Adrenal gland (tissue), 12 donors: Measurements from ENCODE around the gene CFL1. TPM values are rescaled to one million over a fixed set of nuclear protein-coding genes. Genes with fewer than 3 reads are reported as not detected.

Source experiments
- DNase-seq, 7 donors: peaks; one replicate each; pipeline ENCODE4 v3.0.0-alpha.2; 2019 to 2020
- H3K27ac ChIP-seq, 5 donors: fragments of 200-600 bp; sonication (generic) in 4 of 5; 1 replicate in 3 of 5; 2 replicates in 2 of 5; pipeline versions ENCODE4 v1.5.1 to v1.8.0; 2016 to 2020; ENCODE audit warnings: mild to moderate bottlenecking in 1 of 5
- H3K27me3 ChIP-seq: fragments of 200-600 bp; 2 replicates; pipeline ENCODE4 v1.8.0; 2021
- H3K36me3 ChIP-seq, 2 donors: fragments of 200-600 bp; replicated peaks in 1 of 2; 1 replicate in 1 of 2; 2 replicates in 1 of 2; pipeline versions ENCODE4 v1.5.1 to v1.8.0; 2018 to 2022
- H3K4me1 ChIP-seq, 2 donors: fragments of 200-600 bp; replicated peaks in 1 of 2; 1 replicate in 1 of 2; 2 replicates in 1 of 2; pipeline versions ENCODE4 v1.5.1 to v1.8.0; 2018 to 2021
- H3K4me3 ChIP-seq, 4 donors: fragments of 200-600 bp; sonication (generic) in 3 of 4; one replicate each; pipeline ENCODE4 v1.5.1; 2016 to 2018
- H3K9me3 ChIP-seq, 3 donors: fragments of 200-600 bp; sonication (generic) in 1 of 3; replicated peaks in 1 of 3; 1 replicate in 2 of 3; 2 replicates in 1 of 3; pipeline versions ENCODE4 v1.5.1 to v1.8.0; 2016 to 2021
- CTCF ChIP-seq, 6 experiments: fragments of 450-650 bp in 4 of 6; fragments of 200-600 bp in 2 of 6; sonication (generic) in 1 of 6; IDR thresholded peaks; 1 replicate in 5 of 6; 2 replicates in 1 of 6; pipeline versions ENCODE4 v1.5.1 to v1.8.0; 2016 to 2021; ENCODE audit warnings: antibody characterized with exemption in 6 of 6, mild to moderate bottlenecking in 2 of 6, moderate library complexity in 1 of 6
- POLR2A ChIP-seq, 2 donors: fragments of 450-650 bp; IDR thresholded peaks; one replicate each; pipeline ENCODE4 v1.6.1; 2017; ENCODE audit warnings: antibody characterized with exemption in 2 of 2, mild to moderate bottlenecking in 2 of 2, moderate library complexity in 1 of 2
- WGBS, 4 donors: extraction: QIAGEN DNeasy Blood & Tissue Kit in 2 of 4; methylation state at CpG; one replicate each; pipeline versions ENCODE4 v1.1.5 to v1.1.7; 2013 to 2017; 5-methylcytosine and 5-hydroxymethylcytosine counted together
- intact Hi-C, 2 donors: fragments of 100-400 bp; cut with DNase I; formaldehyde crosslinking; loops; one replicate each; pipeline versions ENCODE4 v1.14.1 to v1.15.0; 2022 to 2023
- polyA plus RNA-seq, 3 donors: library from polyadenylated mRNA; stranded (reverse); fragments of 200-250 nt in 2 of 3; fragments of 350-450 nt in 1 of 3; fragmentation: Illumina TruSeq in 1 of 3; extraction: RNeasy Lipid Tissue Mini Kit (QIAGEN cat#74804) in 1 of 3; gene quantifications; one replicate each; pipeline ENCODE4 v1.2.3, GENCODE V29; 2013 to 2014
- total RNA-seq, 9 donors: library from RNA; depleted of rRNA in 4 of 9; stranded (reverse); fragments of >200 nt in 4 of 9; fragments of 120-200 nt in 1 of 9; fragmentation: NEBNext Ultra II Directional in 1 of 9; extraction: Animal tissue kit (Norgen Biotek cat#: 25700) in 1 of 9; gene quantifications; one replicate each; pipeline versions ENCODE4 v1.1.0 to v1.2.4, GENCODE V29; 2013 to 2023
- donor health status: healthy with polysubstance abuse.
- donor health status: Bipolar disorder and iron deficiency.
- donor health status: DM: yes; HTN: yes; CAD: no.
- donor health status: DM: no; HTN: no; CAD: no.
- donor health status: DM: no; HTN: no; CAD: no.
- donor health status: DM: yes; HTN: yes; CAD: no.

The CFL1 gene
- total and polyA plus RNA-seq, 12 donors = 217 to 765 (median 599) TPM

- TF ChIP-seq CTCF (IDR thresholded peaks at IDR 0.05) (no peak), POLR2A (IDR thresholded peaks at IDR 0.05) (no peak)
- Histone ChIP-seq H3K27me3 (no peaks in the 10 kb centered on the region), H3K27ac (no peak overlapping the region), H3K4me1 (peaks cover 16 to 21% of the 10 kb centered on the region in 2 donors), H3K9me3 (no peaks in the 10 kb centered on the region), H3K4me3 (no peak overlapping the region), H3K36me3 (peaks cover 0 to 62% of the 10 kb centered on the region in 2 donors)
- 85 to 92% (median 91%) methylated on average over 12 to 24 of the region's 24 CpGs for WGBS, 4 donors
- DNase-seq = peak in 5 of 7 donors; percentile 16 to 31 (median 22)
- intact Hi-C loops = no loop called here
Observed at GRCh38 chr11:65862941-65863888, 5.2 kb upstream of the CFL1 start.

- Histone ChIP-seq H3K27me3 (no peaks in the 10 kb centered on the region), H3K4me3 (no peak overlapping the region), H3K4me1 (peaks cover 16 to 21% of the 10 kb centered on the region in 2 donors), H3K27ac (no peak overlapping the region), H3K9me3 (no peaks in the 10 kb centered on the region), H3K36me3 (peaks cover 0 to 53% of the 10 kb centered on the region in 2 donors)
- WGBS, 4 donors = 74 to 96% (median 82%) methylated on average over 3 to 5 of the region's 5 CpGs
- peak in 5 of 7 donors; percentile 18 to 31 (median 20) for DNase-seq
- intact Hi-C loops = no loop called here
- TF ChIP-seq POLR2A (IDR thresholded peaks at IDR 0.05) (no peak), CTCF (IDR thresholded peaks at IDR 0.05) (no peak)
Observed at GRCh38 chr11:65862191-65862735, 4.3 kb upstream of the CFL1 start.

- H3K4me3 ChIP-seq = peak overlapping the region in 1 of 4 donors; percentile 100
- no peaks in the 10 kb centered on the region for H3K9me3 ChIP-seq
- peaks cover 16 to 22% of the 10 kb centered on the region in 2 donors for H3K4me1 ChIP-seq
- peak in 5 of 7 donors; percentile 9 to 57 (median 33) for DNase-seq
- peaks cover 0 to 46% of the 10 kb centered on the region in 2 donors for H3K36me3 ChIP-seq
- 76 to 88% (median 86%) methylated on average over 5 to 13 of the region's 13 CpGs for WGBS, 4 donors
- H3K27ac ChIP-seq = peak overlapping the region in 1 of 5 donors; percentile 99
- no peaks in the 10 kb centered on the region for H3K27me3 ChIP-seq
- intact Hi-C loops = no loop called here
- TF ChIP-seq POLR2A (IDR thresholded peaks at IDR 0.05) = no peak
- TF ChIP-seq CTCF (IDR thresholded peaks at IDR 0.05) = no peak
Observed at GRCh38 chr11:65861533-65862183, 3.7 kb upstream of the CFL1 start.

- Histone ChIP-seq H3K4me1 (peaks cover 21 to 27% of the 10 kb centered on the region in 2 donors), H3K4me3 (peak overlapping the region; percentile 37 to 100 (median 84)), H3K27ac (peak overlapping the region in 4 of 5 donors; percentile 88 to 99 (median 96)), H3K27me3 (no peaks in the 10 kb centered on the region), H3K9me3 (no peaks in the 10 kb centered on the region), H3K36me3 (peaks cover 0 to 41% of the 10 kb centered on the region in 2 donors)
- 8 to 26% (median 10%) methylated on average over 5 to 14 of the region's 14 CpGs for WGBS, 4 donors
- intact Hi-C loops = no loop called here
- peak in 6 of 7 donors; percentile 17 to 69 (median 42) for DNase-seq
- TF ChIP-seq CTCF (IDR thresholded peaks at IDR 0.05) (no peak), POLR2A (IDR thresholded peaks at IDR 0.05) (no peak)
Observed at GRCh38 chr11:65861165-65861505, 3.2 kb upstream of the CFL1 start.
